ENCODE results near the gene PLCD1.

- TF ChIP-seq, protein P1, sequence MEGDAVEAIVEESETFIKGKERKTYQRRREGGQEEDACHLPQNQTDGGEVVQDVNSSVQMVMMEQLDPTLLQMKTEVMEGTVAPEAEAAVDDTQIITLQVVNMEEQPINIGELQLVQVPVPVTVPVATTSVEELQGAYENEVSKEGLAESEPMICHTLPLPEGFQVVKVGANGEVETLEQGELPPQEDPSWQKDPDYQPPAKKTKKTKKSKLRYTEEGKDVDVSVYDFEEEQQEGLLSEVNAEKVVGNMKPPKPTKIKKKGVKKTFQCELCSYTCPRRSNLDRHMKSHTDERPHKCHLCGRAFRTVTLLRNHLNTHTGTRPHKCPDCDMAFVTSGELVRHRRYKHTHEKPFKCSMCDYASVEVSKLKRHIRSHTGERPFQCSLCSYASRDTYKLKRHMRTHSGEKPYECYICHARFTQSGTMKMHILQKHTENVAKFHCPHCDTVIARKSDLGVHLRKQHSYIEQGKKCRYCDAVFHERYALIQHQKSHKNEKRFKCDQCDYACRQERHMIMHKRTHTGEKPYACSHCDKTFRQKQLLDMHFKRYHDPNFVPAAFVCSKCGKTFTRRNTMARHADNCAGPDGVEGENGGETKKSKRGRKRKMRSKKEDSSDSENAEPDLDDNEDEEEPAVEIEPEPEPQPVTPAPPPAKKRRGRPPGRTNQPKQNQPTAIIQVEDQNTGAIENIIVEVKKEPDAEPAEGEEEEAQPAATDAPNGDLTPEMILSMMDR (IDR thresholded peaks at IDR 0.05), result no peak
- no peak for TF ChIP-seq EP300 (IDR thresholded peaks at IDR 0.05)
Observed at GRCh38 chr3:38051131-38051530, 21.7 kb upstream of the PLCD1 start.
